DOHH2 (cell line): ENCODE results near the gene TRIB2.

Experiments
- H3F3A ChIP-seq: fragments of 200-600 bp; sonication (generic), shearing (Covaris generic); 2 replicates; pipeline ENCODE4 v1.6.0; 2016; ENCODE audit warnings: antibody characterized with exemption, mild to moderate bottlenecking; ENCODE audit not compliant: control insufficient read depth, insufficient read depth
- H3K27ac ChIP-seq: fragments of 200-600 bp; sonication (generic); 2 replicates; pipeline ENCODE4 v1.5.1; 2014; ENCODE audit warnings: low read depth, mild to moderate bottlenecking, low read length, moderate library complexity
- H3K27me3 ChIP-seq: fragments of 200-600 bp; sonication (generic); 2 replicates; pipeline ENCODE4 v1.6.1; 2014; ENCODE audit warnings: mild to moderate bottlenecking, low read length, mixed read lengths; ENCODE audit not compliant: control insufficient read depth
- H3K36me3 ChIP-seq: fragments of 200-600 bp; sonication (generic); 2 replicates; pipeline ENCODE4 v1.6.1; 2014; ENCODE audit warnings: mild to moderate bottlenecking, low read length, moderate library complexity, mixed read lengths; ENCODE audit not compliant: control insufficient read depth
- H3K4me1 ChIP-seq: fragments of 200-600 bp; sonication (generic); 2 replicates; pipeline ENCODE4 v1.6.1; 2014; ENCODE audit warnings: mild to moderate bottlenecking, low read length, mixed read lengths; ENCODE audit not compliant: control insufficient read depth
- H3K4me2 ChIP-seq: fragments of 200-600 bp; sonication (generic); 2 replicates; pipeline ENCODE4 v1.6.0; 2014; ENCODE audit warnings: mild to moderate bottlenecking, low read length, moderate library complexity
- H3K4me3 ChIP-seq: fragments of 200-600 bp; sonication (generic); 2 replicates; pipeline ENCODE4 v1.5.1; 2014; ENCODE audit warnings: mild to moderate bottlenecking, low read length, mixed read lengths
- H3K79me2 ChIP-seq: fragments of 200-600 bp; sonication (generic); 2 replicates; pipeline ENCODE4 v1.6.1; 2014; ENCODE audit warnings: mild to moderate bottlenecking, low read length, mixed read lengths; ENCODE audit not compliant: control insufficient read depth
- H3K9me2 ChIP-seq: fragments of 200-600 bp; sonication (generic); replicated peaks from 2 replicates; pipeline ENCODE4 v1.6.1; 2014; ENCODE audit warnings: mild to moderate bottlenecking, low read length, mixed read lengths; ENCODE audit not compliant: control insufficient read depth
- H3K9me3 ChIP-seq: fragments of 200-600 bp; sonication (generic); 2 replicates; pipeline ENCODE4 v1.6.1; 2014; ENCODE audit warnings: antibody characterized with exemption, low read length, mixed read lengths; ENCODE audit not compliant: control insufficient read depth, insufficient read depth
- H4K20me1 ChIP-seq: fragments of 200-600 bp; sonication (generic); 2 replicates; pipeline ENCODE4 v1.6.0; 2014; ENCODE audit warnings: low read depth, mild to moderate bottlenecking, antibody characterized with exemption, low read length, moderate library complexity; ENCODE audit not compliant: control insufficient read depth, insufficient read depth
- CTCF ChIP-seq: fragments of 200-600 bp; sonication (generic); IDR thresholded peaks from one replicate; pipeline ENCODE4 v1.5.1; 2014; ENCODE audit warnings: antibody characterized with exemption, mild to moderate bottlenecking, low read depth, low read length; ENCODE audit not compliant: poor library complexity, severe bottlenecking
- EZH2phosphoT487 ChIP-seq: fragments of 200-600 bp; sonication (generic); IDR thresholded peaks from 2 replicates; pipeline ENCODE4 v1.6.1; 2017; ENCODE audit warnings: borderline replicate concordance, mild to moderate bottlenecking, antibody characterized with exemption, low read length, moderate library complexity, mixed read lengths

The TRIB2 gene

GRCh38 chr2:12682017-12682416 lies 34.7 kb upstream of the TRIB2 start:
- H3K9me2 ChIP-seq, result no peaks in the 10 kb centered on the region
- H3K27me3 ChIP-seq, result no peaks in the 10 kb centered on the region
- H3K36me3 ChIP-seq, result no peaks in the 10 kb centered on the region
- no peaks in the 10 kb centered on the region for H3F3A ChIP-seq
- no peak for TF ChIP-seq CTCF
- TF ChIP-seq EZH2phosphoT487, result no peak
- H3K4me3 ChIP-seq, result no peak overlapping the region
- no peak overlapping the region for H3K27ac ChIP-seq
- H3K79me2 ChIP-seq, result no peaks in the 10 kb centered on the region
- peaks cover 8% of the 10 kb centered on the region; the same call in 1 of the 2 replicates for H3K9me3 ChIP-seq
- no peak overlapping the region for H3K4me2 ChIP-seq
- H4K20me1 ChIP-seq, result no peaks in the 10 kb centered on the region
- H3K4me1 ChIP-seq, result no peaks in the 10 kb centered on the region

DNA sequence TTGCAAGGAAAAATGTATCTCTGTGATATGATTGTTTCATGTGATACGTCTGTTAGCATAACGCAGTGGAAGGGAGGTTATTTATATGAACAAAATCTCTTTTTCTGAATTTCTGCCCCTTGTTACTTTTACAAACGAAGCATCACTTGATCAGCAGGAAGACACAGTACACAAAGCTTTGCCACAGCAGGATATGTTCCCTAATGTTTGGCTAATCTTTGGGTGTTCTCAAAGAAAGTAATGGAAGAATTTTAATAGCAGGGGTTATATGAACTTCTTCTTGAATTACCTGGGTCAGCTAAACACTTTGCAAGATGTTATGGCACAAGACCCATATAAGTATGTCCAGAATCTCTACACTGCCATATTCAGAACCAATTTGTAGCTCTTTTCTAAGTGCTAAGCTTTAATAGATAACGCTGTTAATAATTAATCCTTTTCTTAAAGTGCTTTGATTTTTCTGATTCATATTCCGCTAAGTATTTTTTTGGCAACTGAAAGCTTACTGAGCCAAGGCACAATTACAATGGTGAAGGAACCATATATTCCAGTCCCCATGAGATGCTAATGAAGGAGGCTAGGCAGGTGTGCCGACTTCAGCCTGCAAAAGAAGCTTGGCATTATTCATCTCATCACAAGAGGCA lies 33.2 kb upstream of the TRIB2 start:
- Histone ChIP-seq H3K36me3 (no peaks in the 10 kb centered on the region), H3K9me3 (peaks cover 8% of the 10 kb centered on the region; the same call in 1 of the 2 replicates), H3K4me1 (no peaks in the 10 kb centered on the region), H3K4me3 (no peak overlapping the region), H3K9me2 (no peaks in the 10 kb centered on the region), H3F3A (no peaks in the 10 kb centered on the region), H3K27me3 (no peaks in the 10 kb centered on the region), H3K4me2 (no peak overlapping the region), H4K20me1 (no peaks in the 10 kb centered on the region), H3K79me2 (no peaks in the 10 kb centered on the region), H3K27ac (no peak overlapping the region)
- TF ChIP-seq EZH2phosphoT487 (no peak), CTCF (no peak)

DNA sequence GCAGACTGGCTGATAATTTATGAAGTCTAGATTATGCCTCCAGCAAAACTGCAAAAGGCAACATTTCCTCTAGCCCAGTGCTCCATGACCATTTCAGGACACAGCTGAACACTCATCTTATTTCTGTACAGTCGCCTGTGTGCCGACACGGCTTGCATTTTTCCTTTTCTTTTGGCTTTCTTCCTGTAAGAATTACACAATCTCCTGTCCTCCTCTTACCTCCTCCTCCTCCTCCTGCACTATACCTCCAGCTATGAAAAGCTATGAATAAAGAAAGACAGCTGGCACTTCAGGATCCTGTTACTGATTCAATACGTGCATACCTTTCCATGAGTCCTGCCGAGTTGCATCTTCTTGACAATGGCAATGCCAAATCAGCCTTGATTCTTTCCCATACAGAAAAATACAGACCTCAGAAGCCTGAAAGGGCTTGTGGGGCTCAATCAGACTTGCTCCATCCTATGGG lies 32.2 kb upstream of the TRIB2 start:
- Histone ChIP-seq H3K27me3 (no peaks in the 10 kb centered on the region), H3K79me2 (no peaks in the 10 kb centered on the region), H3K4me2 (no peak overlapping the region), H3F3A (no peaks in the 10 kb centered on the region), H3K9me2 (no peaks in the 10 kb centered on the region), H3K27ac (no peak overlapping the region), H3K36me3 (no peaks in the 10 kb centered on the region), H4K20me1 (no peaks in the 10 kb centered on the region), H3K9me3 (peaks cover 6% of the 10 kb centered on the region; the same call in 1 of the 2 replicates), H3K4me1 (no peaks in the 10 kb centered on the region), H3K4me3 (no peak overlapping the region)
- no peak for TF ChIP-seq CTCF
